ENCODE measurements around the gene KIAA1671. TPM values are rescaled to one million over a fixed set of nuclear protein-coding genes. Genes with fewer than 3 reads are reported as not detected.

Gene KIAA1671
- polyA plus RNA-seq, 1 donor from 2014 or later, result 3.0 TPM

- no peaks in the 10 kb centered on the region for H3K9me2 ChIP-seq (ENCODE audit: insufficient read depth, low read length)
- H3K4me2 ChIP-seq (ENCODE audit: low read length), result no peak overlapping the region
- H4K20me1 ChIP-seq (ENCODE audit: insufficient read depth), result no peaks in the 10 kb centered on the region
- H3K4me3 ChIP-seq (ENCODE audit: low read length), result no peak overlapping the region
- TF ChIP-seq REST (IDR thresholded peaks at IDR 0.05; ENCODE audit: borderline replicate concordance) (no peak), TAF1 (IDR thresholded peaks at IDR 0.05; ENCODE audit: low read depth) (no peak), SMC3 (conservative IDR thresholded peaks at IDR 0.05; ENCODE audit: poor library complexity) (no peak), CTCF (IDR thresholded peaks at IDR 0.05; ENCODE audit: poor library complexity, severe bottlenecking) (no peak), MXI1 (conservative IDR thresholded peaks at IDR 0.05; ENCODE audit: poor library complexity, severe bottlenecking) (no peak), EZH2 (IDR thresholded peaks at IDR 0.05; ENCODE audit: borderline replicate concordance, insufficient read depth, low read length, poor library complexity, severe bottlenecking) (no peak), POLR2AphosphoS5 (IDR thresholded peaks at IDR 0.05) (no peak), EP300 (conservative IDR thresholded peaks at IDR 0.05; ENCODE audit: poor library complexity, severe bottlenecking) (no peak), RAD21 (conservative IDR thresholded peaks at IDR 0.05) (no peak)
- H3K36me3 ChIP-seq (ENCODE audit: insufficient read depth, low read length), result no peaks in the 10 kb centered on the region
- H3K27ac ChIP-seq (ENCODE audit: low read length), result no peak overlapping the region
- no peaks in the 10 kb centered on the region for H3K27me3 ChIP-seq (ENCODE audit: insufficient read depth, low read depth, low read length)
- H3K9me3 ChIP-seq (ENCODE audit: low read length), result no peaks in the 10 kb centered on the region
- H2AFZ ChIP-seq (ENCODE audit: low read depth, low read length), result no peak overlapping the region
- no peaks in the 10 kb centered on the region for H3F3A ChIP-seq (ENCODE audit: insufficient read depth, low read length, poor library complexity, severe bottlenecking)
- H3K9ac ChIP-seq (ENCODE audit: low read length), result no peak overlapping the region
- no peaks in the 10 kb centered on the region for H3K79me2 ChIP-seq (replicated peaks; ENCODE audit: insufficient read depth, low read length)
These were observed 53.8 kb downstream of the KIAA1671 start for GRCh38 chr22:25006354-25006753.

GRCh38 chr22:25007444-25008106 is 55.1 kb downstream of the KIAA1671 start:
- TF ChIP-seq POLR2AphosphoS5 (IDR thresholded peaks at IDR 0.05), result no peak
- Histone ChIP-seq H3K27ac (ENCODE audit: low read length) (no peak overlapping the region), H3K9me2 (ENCODE audit: insufficient read depth, low read length) (no peaks in the 10 kb centered on the region), H3K4me3 (ENCODE audit: low read length) (no peak overlapping the region), H2AFZ (ENCODE audit: low read depth, low read length) (no peak overlapping the region), H3K4me2 (ENCODE audit: low read length) (no peak overlapping the region), H3K9ac (ENCODE audit: low read length) (no peak overlapping the region), H4K20me1 (ENCODE audit: insufficient read depth) (no peaks in the 10 kb centered on the region), H3F3A (ENCODE audit: insufficient read depth, low read length, poor library complexity, severe bottlenecking) (no peaks in the 10 kb centered on the region), H3K9me3 (ENCODE audit: low read length) (no peaks in the 10 kb centered on the region), H3K27me3 (ENCODE audit: insufficient read depth, low read depth, low read length) (no peaks in the 10 kb centered on the region), H3K36me3 (ENCODE audit: insufficient read depth, low read length) (no peaks in the 10 kb centered on the region), H3K79me2 (replicated peaks; ENCODE audit: insufficient read depth, low read length) (no peaks in the 10 kb centered on the region)
